NCI-H146 (cell line): ENCODE measurements around the gene FNIP1.
"Not testable (repeated sequence)": the region's sequence is repeated elsewhere in the genome, so short reads cannot be mapped to it uniquely, and the experiment has no call there.

ENCODE experiments used
- DNase-seq: peaks from one replicate; lab custom pipeline; 2025; lab: John Stamatoyannopoulos, UW

Gene FNIP1

DNA sequence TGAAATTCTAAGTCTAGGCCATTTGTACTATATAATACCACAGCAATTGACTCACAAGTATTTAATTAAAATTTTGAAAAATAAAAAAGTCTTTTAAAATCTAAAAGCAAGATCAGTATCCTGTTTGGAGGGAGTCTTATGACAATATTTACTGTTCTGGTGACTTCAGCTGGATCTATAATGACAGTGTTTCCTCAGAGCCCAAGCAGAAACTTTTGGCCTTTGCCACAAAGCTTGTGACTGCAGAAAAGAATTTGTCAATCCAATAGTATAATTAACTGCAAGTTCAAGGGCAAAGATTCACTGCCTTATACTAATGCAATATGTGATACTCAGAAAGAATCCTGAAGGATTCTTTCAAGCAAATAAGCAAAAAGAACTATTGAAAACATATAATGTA, 112.2 kb downstream of the FNIP1 start:
- DNase-seq, result no peak

DNA sequence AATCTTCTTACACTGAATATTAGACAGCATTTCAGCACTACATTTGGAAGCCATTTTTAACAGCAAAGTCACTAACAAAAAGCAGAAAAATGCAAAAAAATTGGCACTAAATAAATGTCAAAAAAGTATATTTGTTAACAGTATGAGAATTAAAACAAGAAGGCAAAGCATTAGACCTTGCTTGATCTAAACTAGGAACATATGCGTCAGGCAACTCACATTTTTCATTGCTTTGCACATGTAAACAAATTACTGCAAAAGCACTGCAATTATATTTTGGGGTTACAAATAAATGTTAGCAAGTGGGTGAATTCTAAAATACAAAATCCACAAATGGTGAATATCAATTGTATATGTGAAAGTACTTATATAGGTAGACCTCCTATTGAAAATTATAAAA, 112.8 kb downstream of the FNIP1 start:
- DNase-seq, result no peak

- DNase-seq, result no peak
These were observed 114.0 kb downstream of the FNIP1 start for GRCh38 chr5:131682826-131683225.

- no peak for DNase-seq
These were observed 114.6 kb downstream of the FNIP1 start for GRCh38 chr5:131682175-131682574.

- DNase-seq, result no peak
These were observed 116.9 kb downstream of the FNIP1 start for GRCh38 chr5:131679911-131680310.

GRCh38 chr5:131678273-131678672, 118.5 kb downstream of the FNIP1 start:
- not testable (repeated sequence) for DNase-seq

GRCh38 chr5:131677115-131677514, 119.7 kb downstream of the FNIP1 start:
- DNase-seq, result no peak

- DNase-seq, result no peak
These were observed 124.0 kb downstream of the FNIP1 start for GRCh38 chr5:131672776-131673175.

- peak; percentile 3 for DNase-seq
These were observed 124.7 kb downstream of the FNIP1 start for GRCh38 chr5:131671994-131672655.

DNA sequence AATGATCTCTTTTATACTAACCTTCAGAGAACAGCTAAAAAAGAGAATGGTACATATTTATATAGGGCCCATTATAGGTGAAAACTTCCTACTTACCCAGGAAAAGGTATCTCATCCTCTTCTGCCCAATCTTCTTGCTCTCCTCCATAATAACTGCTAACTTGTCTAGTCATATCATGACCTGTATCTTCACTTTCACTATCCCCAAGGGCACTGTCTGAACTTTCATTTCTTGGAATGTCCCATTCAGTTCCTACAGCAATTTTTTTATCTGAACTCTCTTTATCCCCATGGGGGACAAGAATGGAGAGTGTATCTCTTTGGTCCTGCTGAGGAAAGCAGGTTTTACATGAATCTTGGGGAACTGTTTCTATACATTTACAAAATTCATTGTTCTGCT, 125.4 kb downstream of the FNIP1 start:
- DNase-seq, result no peak

- DNase-seq, result no peak
These were observed 131.9 kb downstream of the FNIP1 start for GRCh38 chr5:131664929-131665328.

DNA sequence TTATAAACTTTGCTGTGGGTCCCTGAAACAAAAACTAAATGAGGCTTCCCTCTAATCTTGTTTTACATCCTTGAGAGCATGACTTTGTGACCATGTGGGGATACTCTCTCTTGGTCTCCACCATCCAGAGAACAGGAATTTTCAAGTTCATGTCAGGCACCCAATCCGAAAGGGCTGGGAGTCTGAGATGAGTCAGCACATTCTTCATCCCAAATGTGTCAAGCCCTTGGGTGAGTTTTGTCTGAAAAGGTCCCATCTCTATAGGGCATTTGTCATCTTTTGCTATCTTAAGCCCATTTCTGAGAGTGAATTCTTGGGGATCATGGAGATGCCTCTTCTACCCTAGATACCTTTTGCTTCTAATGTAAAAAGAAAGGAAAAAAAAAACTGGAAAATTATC, 134.9 kb downstream of the FNIP1 start:
- no peak for DNase-seq

DNA sequence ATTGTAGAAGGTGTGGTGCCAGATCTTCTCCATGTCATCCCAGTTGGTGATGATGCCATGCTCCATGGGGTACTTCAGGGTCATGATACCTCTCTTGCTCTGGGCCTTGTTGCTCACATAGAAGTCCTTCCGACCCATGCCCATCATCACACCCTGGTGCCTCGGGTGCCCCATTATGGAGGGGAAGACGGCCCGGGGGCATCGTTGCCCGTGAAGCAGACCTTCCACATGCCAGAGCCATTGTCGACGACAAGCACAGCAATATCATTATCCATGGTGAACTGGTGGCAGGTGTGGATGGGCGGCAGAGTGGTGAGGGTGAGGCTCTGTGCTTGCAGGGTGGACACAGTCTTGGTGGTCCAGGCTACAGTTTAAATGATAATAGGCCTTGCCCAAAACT, 137.0 kb downstream of the FNIP1 start:
- no peak for DNase-seq

- no peak for DNase-seq
These were observed 137.5 kb downstream of the FNIP1 start for GRCh38 chr5:131659290-131659689.

DNA sequence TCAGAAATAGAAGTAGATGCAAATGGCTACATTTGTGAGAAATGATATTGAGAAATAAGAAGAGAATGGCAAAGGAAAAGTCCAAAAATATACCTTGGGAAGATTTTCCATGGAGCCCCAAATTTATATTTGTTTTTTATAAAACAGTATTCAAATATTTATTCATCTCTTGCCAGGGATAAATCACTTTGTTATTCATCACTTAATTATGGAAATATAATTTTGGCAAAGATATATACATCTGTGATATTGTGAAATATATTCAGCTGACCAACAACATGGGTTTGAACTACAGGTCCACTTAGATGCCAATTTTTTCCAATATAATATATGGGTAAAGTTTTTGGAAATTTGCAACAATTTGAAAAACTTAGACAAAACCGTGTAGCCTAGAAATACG, 142.0 kb downstream of the FNIP1 start:
- no peak for DNase-seq

DNA sequence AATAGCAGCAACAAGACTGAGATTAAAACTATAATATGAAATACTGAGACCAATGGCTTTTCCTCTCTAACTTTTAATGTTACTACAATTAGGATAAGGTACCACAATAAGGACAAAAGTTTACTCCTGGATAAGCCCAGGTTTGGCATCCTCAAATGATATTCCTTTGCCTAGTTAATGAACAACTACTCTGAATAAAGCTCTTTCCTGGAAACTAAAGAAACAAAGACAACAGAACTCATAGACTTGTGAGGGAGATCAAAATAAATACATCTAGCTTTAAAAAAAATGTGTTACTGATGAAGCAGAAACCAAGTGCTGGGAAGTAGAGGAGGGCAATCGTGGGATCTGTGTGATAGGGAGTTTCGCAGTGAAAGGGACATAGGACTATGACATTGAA, 142.5 kb downstream of the FNIP1 start:
- no peak for DNase-seq

DNA sequence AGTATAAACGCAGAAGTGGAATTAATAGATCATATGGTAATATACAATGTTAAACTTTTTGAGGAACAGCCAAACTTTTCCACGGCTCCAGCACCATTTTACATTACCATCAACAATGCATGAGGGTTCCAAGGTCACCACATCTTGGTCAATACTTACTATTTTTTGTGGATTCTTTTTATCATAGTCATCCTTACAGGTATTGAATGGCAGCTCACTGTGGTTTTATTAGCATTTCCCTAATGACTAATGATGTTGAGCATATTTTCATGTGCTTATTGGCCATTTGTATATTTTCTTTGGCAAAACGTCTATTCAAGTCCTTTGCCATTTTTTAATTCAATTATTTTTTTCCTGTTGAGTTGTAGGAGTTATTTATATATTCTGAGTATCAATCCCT, 147.7 kb downstream of the FNIP1 start:
- DNase-seq, result no peak

DNA sequence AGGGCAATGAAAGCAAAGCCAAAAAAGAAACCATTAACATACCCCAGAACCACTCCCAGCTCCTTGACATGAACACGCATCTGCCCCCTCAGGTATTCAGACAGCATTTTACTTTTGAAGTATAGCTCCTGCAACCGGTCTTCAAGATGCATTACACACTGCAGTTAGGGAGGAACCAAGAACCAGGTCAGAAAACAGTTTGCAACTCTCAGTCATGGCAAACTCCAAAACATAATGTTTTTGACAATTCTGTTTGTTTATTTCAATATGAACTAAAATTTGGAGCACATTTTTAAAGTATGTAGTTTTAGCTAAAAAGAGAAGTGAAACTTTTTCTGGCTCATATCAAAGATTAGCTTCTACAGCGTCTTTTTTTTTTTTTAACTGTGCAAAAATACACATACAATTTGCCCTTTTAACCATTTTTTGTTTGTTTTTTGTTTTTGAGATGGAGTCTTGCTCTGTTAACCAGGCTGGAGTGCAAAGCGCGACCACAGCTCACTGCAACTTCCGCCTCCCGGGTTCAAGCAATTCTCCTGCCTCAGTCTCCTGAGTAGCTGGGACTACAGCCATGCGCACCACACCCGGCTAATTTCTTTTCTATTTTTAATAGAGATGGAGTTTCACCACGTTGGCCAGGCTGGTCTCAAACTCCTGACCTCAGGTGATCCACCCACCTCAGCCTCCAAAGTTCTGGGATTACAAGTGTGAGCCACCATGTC, 149.6 kb downstream of the FNIP1 start:
- no peak for DNase-seq

GRCh38 chr5:131644822-131645221, 152.0 kb downstream of the FNIP1 start:
- DNase-seq, result no peak

- no peak for DNase-seq
These were observed 152.4 kb downstream of the FNIP1 start for GRCh38 chr5:131644370-131644769.

DNA sequence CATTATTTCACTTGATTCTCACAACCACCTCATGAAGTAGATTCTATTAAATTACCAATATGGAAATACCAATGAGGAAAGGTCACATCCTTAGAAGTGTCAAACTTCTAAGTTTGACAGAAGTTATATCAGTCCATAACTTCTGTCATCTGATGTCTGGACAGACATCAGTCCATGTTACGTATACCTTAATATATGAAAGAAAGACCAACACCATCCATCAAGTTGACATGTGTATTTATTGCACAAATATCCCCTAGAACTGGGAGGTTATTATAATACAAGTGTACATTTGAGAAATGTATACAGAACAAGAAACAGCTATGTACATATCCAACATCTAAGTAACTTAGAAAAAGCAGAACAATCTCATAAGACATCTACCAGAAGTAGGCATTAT, 155.3 kb downstream of the FNIP1 start:
- DNase-seq, result no peak

DNA sequence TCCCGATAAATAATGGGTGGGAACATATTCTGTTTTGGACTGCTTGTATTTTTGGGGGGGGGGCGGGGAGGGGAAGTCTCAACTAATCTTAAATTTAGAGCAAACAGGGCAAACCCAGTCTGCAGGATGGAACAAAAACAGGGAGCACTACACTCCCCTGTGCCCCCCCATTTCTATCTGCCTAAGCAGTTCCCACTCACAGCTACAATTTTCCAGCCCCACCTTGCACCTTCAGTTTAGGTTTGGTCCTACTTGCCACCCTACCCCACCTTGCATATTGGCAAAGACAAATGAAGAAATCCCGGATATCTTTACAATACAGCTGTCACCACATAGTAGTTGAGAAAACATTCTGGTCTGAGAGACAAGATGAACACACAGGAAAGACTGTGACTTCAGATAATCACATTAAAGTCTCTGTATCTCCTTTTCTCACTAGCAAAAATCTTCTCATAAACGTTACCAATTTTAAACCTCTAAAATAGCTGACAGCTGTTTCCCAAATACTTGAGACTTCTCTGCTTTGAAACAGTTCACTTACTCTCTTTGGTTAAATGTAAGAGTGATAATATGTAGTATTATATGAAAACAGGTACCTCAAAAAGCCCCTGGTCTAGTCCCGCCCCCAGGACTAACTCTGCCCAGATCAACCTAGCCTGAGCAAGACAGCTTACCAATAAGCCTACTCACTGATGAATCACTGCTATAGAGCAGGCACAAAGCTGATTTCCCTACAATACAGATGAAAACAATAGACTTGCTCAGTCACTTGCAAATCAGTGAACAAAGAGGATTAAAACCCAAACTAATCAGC, 156.6 kb downstream of the FNIP1 start:
- no peak for DNase-seq

DNA sequence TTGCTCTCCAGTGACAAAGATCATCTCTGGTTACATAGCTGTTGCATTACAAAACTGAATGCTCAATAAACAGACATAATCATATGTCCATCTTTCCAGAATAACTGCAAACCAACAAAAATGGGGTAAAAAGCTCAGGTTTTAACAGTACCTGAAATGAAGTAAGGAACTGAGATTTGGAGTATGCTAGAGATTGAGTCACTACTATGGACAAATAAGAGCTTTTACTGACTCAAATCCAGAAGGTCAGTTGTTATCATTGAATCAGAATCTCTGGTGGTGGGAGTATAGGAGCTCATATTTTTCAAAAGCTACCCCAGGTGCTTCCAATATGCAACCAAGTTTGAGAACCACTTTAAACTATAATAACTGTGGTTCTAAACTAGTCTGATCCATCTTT, 157.7 kb downstream of the FNIP1 start:
- DNase-seq, result no peak
